HG03520 (cell line): Measurements from ENCODE around the gene PGM5.

ENCODE experiments used
- ATAC-seq: cut with Tn5 transposase; IDR thresholded peaks from one replicate; pipeline ENCODE4 v1.9.1; 2021; ENCODE audit warnings: mild to moderate bottlenecking, moderate library complexity; ENCODE audit not compliant: unreplicated experiment

PGM5 gene

GRCh38 chr9:68493541-68493940, 137.1 kb downstream of the PGM5 start:
- ATAC-seq = no peak

GRCh38 chr9:68493958-68494577, 137.7 kb downstream of the PGM5 start:
- ATAC-seq = no peak

GRCh38 chr9:68495247-68495646, 138.8 kb downstream of the PGM5 start:
- no peak for ATAC-seq

GRCh38 chr9:68496356-68496755, 139.9 kb downstream of the PGM5 start:
- ATAC-seq = no peak

- ATAC-seq = no peak
Measured at GRCh38 chr9:68497629-68498028, 141.2 kb downstream of the PGM5 start.

- no peak for ATAC-seq
Measured at GRCh38 chr9:68498816-68499215, 142.4 kb downstream of the PGM5 start.

- no peak for ATAC-seq
Measured at GRCh38 chr9:68500457-68501381, 144.3 kb downstream of the PGM5 start.

- ATAC-seq = no peak
Measured at GRCh38 chr9:68502279-68502678, 145.9 kb downstream of the PGM5 start.

- ATAC-seq = no peak
Measured at GRCh38 chr9:68505681-68506409, 149.4 kb downstream of the PGM5 start.

- no peak for ATAC-seq
Measured at GRCh38 chr9:68506551-68506950, 150.1 kb downstream of the PGM5 start.

GRCh38 chr9:68507130-68507805, 150.9 kb downstream of the PGM5 start:
- ATAC-seq = no peak

GRCh38 chr9:68507806-68508145, 151.4 kb downstream of the PGM5 start:
- ATAC-seq = no peak

- ATAC-seq = no peak
Measured at GRCh38 chr9:68508547-68508946, 152.1 kb downstream of the PGM5 start.

GRCh38 chr9:68509689-68510088, 153.3 kb downstream of the PGM5 start:
- ATAC-seq = no peak

GRCh38 chr9:68513385-68513784, 157.0 kb downstream of the PGM5 start:
- ATAC-seq = no peak

GRCh38 chr9:68513981-68514380, 157.6 kb downstream of the PGM5 start:
- no peak for ATAC-seq

- ATAC-seq = no peak
Measured at GRCh38 chr9:68515326-68516017, 159.1 kb downstream of the PGM5 start.

- no peak for ATAC-seq
Measured at GRCh38 chr9:68522131-68522530, 165.7 kb downstream of the PGM5 start.

- no peak for ATAC-seq
Measured at GRCh38 chr9:68522954-68523353, 166.5 kb downstream of the PGM5 start.

- ATAC-seq = no peak
Measured at GRCh38 chr9:68523367-68523936, 167.0 kb downstream of the PGM5 start.
